Amniotic epithelial cell (primary cell): ENCODE data around the gene LANCL2.
"Not testable (repeated sequence)": the region's sequence is repeated elsewhere in the genome, so short reads cannot be mapped to it uniquely, and the experiment has no call there.

ENCODE experiments used
- DNase-seq: peaks from one replicate; pipeline ENCODE4 v3.0.0-alpha.2; 2010; ENCODE audit warnings: low read depth

LANCL2 gene

DNA sequence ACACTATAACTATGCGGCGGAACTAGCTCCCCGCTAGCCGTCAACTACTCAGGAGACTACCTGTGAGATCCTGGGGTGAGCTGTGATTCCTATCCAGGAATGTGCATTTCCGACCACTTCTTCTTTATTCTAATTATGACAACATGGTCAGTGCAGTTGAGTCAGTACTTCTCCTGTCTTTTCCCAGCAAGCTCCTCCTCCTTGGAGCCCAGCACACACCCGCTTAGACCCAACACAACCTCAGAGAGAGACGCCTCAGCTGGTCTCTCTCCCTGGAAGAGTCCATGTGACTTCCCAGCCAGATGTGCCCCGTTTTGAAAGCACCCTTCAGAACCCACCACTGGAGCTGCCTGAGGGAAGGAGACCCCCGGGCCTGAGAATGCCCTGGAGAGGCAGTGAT, 106.5 kb downstream of the LANCL2 start:
- DNase-seq = not testable (repeated sequence)

DNA sequence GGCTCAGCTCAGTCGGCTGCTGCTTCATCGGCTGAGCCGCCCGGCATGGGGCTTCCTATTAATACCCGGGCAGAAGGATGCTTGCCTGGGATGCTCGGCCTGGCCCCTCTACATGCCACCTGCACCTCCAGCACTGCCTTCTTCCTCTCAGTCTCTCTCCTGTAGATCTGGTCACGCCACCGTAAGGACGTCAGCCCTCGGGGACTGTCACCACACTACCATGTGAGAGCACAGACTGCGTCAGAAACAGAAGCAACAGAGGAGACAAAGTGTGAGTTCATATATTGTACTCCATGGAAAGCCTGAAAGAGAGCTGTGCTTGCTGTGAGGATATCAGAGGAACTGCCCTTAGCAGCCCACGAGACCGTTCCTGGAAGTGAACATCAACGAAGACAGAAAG, 107.3 kb downstream of the LANCL2 start:
- DNase-seq = not testable (repeated sequence)

DNA sequence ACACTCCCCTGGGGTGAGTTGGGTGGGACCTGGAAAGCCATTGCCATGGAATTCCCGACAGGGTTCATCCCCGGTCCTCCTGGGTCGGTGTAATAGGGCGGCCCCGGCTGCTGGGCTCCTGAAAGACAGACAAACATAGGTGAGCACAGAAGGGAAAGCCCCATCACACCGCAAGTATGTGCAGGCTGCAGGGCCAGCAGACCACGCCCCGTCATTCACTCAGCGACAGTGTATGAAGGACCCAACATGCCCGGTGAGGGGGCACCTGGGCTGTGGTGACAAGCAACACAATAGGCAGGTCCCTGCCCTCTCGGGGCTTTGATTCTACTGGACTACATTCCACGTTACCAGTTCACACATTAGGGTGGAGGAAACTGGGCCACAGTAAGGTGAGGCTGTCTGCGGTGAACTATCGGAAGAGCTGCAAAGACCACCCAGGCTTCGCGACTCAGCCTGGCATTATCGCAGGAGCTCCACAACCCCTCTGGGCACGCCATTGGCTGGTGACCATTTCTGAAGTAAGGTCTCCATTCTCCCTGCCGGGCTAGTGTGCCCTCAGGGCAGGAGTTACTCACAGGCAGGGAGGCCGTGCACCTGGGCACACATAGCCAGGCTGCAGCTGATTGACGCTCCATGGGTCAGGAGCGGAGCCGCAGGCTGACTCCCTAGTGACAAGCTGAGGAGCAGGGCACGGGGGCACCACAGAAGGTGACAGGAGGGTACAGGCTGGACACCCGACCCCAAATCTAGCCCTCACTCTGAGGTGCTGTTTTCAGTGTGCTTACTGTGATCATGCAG, 108.0 kb downstream of the LANCL2 start:
- DNase-seq = no peak

DNA sequence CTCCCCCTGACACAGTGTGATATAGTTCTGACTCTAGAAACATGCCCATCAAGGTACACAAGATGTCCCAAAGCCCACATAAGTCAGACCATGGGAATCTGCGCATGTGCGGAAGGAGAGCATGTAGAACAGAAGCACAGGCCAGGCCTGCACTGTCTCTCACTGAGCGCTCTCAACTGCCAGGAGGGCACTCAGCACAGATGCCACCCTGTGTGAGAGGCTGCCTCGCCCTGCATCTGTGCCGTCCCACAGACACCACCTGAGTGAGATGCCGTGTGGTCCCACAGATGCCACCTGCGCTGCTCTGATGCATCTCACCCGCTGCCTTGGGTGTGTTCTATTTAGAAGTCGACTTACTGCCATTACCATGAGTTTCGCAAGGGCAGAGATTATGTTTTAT, 108.8 kb downstream of the LANCL2 start:
- no peak for DNase-seq

DNA sequence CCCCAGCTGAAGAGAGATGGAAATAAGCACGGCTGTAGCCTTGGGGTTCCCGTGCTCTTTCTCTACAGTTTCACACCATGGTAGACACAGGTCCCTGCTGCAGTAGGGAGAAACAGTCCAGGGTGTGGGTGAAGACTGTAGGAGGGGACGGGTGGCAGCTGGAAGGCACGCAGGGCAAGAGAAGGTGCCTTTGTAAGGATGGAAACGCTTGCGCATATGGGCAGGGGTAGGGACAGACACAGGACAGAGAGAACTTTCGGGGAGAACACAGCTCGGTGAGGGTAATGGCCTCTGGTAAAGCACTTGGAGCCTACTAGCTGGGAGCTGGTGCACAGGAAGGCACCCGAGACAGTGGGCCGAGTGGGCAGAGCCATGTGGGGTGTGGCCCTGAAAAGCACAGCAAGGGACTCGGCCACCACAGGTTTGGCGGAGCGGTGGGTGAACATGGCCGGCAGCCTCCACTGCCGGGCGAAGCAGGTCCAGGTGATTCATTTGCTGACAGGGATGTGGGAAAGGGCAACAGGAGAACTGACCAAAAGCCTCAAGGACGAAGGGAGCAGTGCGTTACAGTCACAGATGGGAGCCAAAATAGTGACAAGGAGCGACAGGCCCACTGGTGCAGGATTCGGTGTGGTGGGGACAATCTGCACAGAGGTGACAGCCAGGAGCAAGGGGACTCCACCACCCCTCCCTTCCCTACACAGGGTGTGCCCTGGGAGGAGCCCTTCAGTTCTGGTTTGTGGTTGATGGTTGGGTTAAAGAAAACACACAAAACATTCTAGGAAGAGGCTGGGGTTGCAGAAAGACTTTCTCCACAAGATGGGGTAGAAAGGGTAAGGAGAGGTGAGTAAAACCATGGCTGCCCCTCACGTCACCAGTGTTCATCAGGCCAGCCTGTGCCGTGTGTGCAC, 110.1 kb downstream of the LANCL2 start:
- DNase-seq = no peak

DNA sequence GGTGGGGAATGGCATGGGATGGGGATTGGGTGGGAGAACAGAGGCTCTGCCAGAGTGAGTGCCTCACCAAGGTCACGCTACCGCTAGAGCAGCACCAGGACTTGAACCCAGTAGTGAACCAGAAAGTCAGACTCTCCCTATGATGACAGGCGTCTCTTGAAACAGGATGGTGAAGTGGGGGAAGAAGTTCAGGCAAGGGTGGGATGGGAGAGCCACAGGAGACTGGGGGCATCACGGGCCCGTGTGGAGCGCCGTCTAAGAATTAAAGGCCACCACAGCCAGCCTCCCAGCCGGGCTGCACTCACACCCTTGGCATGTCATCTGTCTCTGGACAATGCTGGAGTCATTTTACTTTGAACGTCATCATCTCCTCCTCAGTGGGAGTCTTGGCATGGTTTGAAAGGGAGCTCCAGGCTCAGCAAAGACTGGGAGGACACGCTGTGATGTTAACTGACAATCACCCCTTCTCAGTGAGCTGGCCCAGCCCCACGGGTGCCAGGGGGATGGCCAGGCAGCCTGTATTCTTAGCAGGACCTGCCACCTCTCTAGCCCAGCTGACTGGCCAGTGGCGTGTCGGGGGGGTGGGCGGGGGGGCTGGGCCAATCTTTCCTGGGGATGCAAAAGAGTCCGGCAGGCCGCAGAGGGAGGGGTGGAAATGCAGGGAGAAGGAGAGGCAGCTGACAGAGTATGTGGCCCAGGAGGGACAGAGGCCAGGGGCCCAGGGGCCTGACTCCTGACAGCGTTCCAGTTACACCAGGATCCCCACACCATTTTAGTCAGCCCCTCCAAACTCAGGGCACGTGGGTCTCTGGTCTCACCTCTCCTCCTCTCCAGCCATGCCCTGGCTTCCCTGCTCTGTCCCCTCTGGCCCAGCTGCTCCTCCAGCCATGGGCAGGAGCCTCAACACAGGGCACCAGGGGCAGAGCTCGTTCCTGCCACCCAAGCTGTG, 111.0 kb downstream of the LANCL2 start:
- no peak for DNase-seq

DNA sequence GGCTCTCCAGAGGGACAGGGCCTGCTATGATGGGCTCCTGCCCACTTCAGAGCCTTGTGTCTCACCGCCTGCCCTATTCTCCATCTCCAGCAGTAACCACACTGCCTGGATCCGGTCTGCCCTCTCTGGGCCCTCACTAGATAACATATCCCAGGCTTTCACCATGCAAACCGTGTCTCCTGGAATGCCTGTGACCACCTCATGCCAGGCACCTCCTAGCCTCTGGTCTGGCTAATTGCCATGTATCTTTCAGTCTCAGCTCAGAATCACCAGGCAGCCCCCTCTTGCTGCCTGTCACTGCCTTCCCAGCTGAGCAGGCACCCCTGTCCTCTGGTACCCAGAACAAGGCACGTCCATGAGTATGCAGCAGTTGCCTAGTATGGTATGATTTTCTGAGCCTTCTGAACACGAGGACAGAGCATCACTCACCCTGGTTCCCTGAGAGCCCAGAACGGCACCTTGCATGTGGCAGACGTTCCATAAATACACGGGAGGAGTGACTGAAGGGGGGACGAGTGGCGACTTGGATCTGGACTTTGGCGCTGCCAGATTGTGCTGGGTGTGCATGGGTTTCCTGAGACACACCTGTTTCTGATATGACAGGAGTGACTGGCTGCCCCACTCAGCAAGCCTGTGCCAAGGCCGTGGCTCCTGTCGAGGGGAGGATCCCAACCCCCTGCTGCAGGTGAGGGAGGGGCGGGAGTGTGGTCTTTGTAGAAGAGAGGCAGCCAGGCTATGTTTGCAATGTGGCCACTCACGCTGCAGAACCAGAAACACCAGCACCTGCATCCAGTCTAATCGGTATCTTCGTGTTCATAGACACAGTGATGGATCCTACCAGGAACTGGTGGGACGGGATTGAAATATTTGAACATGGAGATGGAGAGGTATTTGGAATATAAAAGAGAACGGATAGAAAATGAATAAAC, 112.0 kb downstream of the LANCL2 start:
- peak; percentile 23 for DNase-seq

DNA sequence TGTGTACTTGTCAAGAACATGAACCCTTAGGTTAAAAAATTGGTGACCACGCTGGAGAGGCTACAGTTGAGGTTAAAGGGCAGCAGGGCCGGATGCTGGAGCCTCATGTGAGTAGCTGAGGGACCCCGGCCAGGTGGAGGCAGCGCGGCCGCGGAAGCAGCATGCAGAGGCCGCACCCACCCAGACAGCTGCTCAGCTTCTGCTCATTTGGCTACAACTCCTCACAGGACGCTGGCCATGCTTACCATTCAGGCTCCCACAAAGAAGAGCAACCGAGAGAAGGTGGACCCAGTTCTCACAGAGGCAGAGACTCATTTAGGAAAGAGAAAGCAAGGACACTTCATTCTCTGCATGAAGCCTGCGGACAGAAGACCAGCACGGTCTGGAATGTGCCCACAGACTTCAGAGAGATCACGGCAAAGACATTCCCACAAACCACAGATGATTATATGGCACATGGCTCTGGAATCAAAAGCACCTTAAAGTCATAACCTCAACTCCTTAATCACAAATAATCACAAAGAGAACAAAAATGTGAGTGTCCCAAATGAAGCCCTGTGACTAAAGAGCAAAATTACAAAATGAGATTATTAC, 112.7 kb downstream of the LANCL2 start:
- DNase-seq = peak; percentile 90

DNA sequence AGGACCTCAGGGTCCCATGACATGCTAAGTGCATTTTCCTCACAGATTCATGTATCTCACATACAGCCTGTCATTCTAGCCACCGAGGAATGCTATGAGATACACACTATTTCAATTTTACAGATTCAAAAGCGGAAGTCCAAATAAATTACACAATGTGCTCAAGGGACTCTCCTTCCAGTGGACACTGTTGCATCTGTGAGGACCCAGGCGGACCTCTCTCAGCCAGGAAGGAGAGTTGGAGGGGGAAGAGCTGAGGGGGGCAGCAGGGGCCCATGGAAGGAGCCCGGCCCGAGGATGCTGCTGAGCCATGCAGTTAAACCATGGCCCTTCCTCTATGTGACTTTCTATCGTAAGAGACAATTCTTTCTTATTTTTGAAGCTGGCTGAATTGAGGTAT, 113.6 kb downstream of the LANCL2 start:
- DNase-seq = no peak

DNA sequence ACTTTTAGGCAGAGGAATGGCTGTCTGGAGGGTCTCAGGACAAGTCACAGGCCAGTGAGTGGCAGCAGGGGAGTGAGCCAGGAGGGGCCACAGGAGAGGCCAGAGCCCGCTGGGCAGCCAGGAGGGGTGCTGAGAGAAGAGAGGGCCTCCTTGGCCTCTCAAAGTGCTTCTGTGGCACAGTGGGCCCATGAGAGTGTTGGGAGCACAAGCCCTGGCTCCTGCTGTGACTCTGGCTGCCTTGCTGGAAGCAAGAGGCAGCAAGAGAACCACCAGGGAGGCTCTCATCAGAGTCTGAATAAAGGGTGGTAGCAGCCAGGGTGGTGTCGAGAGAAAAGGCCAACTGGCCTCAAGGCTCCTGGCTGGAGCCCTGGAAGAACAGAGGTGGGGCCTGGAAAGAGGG, 116.0 kb downstream of the LANCL2 start:
- no peak for DNase-seq

DNA sequence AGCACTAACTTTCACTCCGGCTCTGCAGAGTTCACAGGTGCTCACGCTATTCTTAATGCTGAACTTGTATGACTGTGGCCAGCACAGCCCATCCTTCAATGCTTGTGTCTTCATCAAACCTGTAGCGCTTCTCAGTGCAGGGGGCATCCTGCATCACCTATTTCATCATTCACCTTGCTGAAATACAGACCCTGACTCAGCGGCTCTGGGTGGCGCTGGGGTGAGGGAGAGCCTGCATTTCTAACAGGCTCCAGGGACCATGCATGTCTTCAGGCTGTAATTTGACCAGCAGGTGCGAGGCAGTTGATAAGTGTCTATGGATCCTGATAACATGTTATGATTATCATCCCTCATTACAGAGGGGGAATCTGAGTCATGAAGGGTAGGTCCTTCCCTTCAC, 117.9 kb downstream of the LANCL2 start:
- DNase-seq = no peak
